HG02943 (cell line): ENCODE data around the gene GOPC.
"Not testable (repeated sequence)": the region's sequence is repeated elsewhere in the genome, so short reads cannot be mapped to it uniquely, and the experiment has no call there.

Experiments
- ATAC-seq: cut with Tn5 transposase; IDR thresholded peaks from one replicate; pipeline ENCODE4 v1.9.1; 2021; ENCODE audit warnings: mild to moderate bottlenecking, low read depth, moderate library complexity; ENCODE audit not compliant: unreplicated experiment

The GOPC gene

GRCh38 chr6:117520603-117521395 is 81.5 kb downstream of the GOPC start:
- no peak for ATAC-seq

GRCh38 chr6:117518870-117519269 is 83.4 kb downstream of the GOPC start:
- no peak for ATAC-seq

- not testable (repeated sequence) for ATAC-seq
These were observed 84.3 kb downstream of the GOPC start for GRCh38 chr6:117517995-117518394.

GRCh38 chr6:117515326-117515725 is 87.0 kb downstream of the GOPC start:
- no peak for ATAC-seq

GRCh38 chr6:117514655-117515054 is 87.7 kb downstream of the GOPC start:
- no peak for ATAC-seq

GRCh38 chr6:117513778-117514365 is 88.4 kb downstream of the GOPC start:
- ATAC-seq = no peak

GRCh38 chr6:117512987-117513573 is 89.2 kb downstream of the GOPC start:
- no peak for ATAC-seq

- ATAC-seq = no peak
These were observed 90.1 kb downstream of the GOPC start for GRCh38 chr6:117512056-117512828.
